Panc1 (cell line): Measurements from ENCODE around the gene HK2.

Experiments used
- POLR2AphosphoS5 ChIP-seq: IDR thresholded peaks from 2 replicates; pipeline ENCODE4 v1.6.1; 2012; ENCODE audit warnings: mild to moderate bottlenecking, low read depth, low read length, moderate library complexity
- TF ChIP-seq, protein P1 (sequence below): fragments of 450-650 bp; IDR thresholded peaks from 2 replicates; pipeline ENCODE4 v1.5.1; 2017; ENCODE audit warnings: mild to moderate bottlenecking
- TF ChIP-seq, protein P2 (sequence below), 2 experiments: IDR thresholded peaks; 2 replicates each; pipeline ENCODE4 v1.6.1; 2011 to 2012; ENCODE audit warnings: low read depth in 2 of 2, control low read depth in 1 of 2, low read length in 1 of 2, mild to moderate bottlenecking in 1 of 2, moderate library complexity in 1 of 2; ENCODE audit not compliant: insufficient read depth in 1 of 2

DNA sequence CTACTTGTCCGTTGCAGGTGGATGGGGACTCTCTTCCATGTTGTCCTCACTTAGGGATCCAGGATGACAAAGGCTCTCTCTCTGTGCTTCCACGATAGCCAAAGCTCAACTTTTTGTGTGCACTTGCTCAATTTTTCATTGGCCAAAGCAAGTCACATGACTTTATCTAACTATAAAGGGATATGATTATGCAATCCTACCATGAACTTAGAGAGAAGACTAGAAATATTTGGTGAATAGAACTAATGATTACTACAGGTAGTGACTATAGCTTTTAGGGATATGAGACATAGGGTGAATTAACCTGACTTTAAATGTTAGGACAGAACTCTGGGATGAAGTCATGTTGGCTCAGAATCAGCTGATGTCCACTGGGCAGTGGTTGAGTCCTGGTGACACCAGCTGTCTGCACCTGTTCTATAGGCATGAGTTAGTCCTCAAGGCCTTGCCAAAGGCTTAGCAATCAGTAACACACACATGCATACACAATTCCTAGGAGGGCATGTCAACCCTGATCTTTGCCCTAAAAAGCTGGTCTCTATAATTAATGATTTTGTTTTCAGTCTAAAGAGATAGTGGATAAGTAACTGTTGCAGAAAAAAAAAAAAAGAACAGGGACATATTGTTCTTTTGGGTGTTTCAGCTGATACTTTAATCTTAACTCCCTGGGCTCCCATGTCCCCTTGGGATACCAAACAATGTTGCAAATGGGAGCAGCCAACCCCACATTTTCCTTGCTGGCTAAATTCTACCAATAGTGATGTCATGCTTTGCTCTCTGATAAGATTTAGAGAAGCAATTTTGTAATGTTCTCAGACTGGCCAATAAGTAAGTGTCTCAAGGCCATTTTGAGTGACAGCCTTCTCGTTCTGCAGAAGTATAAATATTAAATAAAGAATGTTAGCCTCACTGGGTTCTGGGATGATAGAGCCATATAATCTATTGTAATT lies 12.5 kb upstream of the HK2 start:
- no peak for TF ChIP-seq POLR2AphosphoS5
- TF ChIP-seq, protein P1, sequence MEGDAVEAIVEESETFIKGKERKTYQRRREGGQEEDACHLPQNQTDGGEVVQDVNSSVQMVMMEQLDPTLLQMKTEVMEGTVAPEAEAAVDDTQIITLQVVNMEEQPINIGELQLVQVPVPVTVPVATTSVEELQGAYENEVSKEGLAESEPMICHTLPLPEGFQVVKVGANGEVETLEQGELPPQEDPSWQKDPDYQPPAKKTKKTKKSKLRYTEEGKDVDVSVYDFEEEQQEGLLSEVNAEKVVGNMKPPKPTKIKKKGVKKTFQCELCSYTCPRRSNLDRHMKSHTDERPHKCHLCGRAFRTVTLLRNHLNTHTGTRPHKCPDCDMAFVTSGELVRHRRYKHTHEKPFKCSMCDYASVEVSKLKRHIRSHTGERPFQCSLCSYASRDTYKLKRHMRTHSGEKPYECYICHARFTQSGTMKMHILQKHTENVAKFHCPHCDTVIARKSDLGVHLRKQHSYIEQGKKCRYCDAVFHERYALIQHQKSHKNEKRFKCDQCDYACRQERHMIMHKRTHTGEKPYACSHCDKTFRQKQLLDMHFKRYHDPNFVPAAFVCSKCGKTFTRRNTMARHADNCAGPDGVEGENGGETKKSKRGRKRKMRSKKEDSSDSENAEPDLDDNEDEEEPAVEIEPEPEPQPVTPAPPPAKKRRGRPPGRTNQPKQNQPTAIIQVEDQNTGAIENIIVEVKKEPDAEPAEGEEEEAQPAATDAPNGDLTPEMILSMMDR, result no peak
- TF ChIP-seq, protein P2, sequence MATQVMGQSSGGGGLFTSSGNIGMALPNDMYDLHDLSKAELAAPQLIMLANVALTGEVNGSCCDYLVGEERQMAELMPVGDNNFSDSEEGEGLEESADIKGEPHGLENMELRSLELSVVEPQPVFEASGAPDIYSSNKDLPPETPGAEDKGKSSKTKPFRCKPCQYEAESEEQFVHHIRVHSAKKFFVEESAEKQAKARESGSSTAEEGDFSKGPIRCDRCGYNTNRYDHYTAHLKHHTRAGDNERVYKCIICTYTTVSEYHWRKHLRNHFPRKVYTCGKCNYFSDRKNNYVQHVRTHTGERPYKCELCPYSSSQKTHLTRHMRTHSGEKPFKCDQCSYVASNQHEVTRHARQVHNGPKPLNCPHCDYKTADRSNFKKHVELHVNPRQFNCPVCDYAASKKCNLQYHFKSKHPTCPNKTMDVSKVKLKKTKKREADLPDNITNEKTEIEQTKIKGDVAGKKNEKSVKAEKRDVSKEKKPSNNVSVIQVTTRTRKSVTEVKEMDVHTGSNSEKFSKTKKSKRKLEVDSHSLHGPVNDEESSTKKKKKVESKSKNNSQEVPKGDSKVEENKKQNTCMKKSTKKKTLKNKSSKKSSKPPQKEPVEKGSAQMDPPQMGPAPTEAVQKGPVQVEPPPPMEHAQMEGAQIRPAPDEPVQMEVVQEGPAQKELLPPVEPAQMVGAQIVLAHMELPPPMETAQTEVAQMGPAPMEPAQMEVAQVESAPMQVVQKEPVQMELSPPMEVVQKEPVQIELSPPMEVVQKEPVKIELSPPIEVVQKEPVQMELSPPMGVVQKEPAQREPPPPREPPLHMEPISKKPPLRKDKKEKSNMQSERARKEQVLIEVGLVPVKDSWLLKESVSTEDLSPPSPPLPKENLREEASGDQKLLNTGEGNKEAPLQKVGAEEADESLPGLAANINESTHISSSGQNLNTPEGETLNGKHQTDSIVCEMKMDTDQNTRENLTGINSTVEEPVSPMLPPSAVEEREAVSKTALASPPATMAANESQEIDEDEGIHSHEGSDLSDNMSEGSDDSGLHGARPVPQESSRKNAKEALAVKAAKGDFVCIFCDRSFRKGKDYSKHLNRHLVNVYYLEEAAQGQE (IDR thresholded peaks at IDR 0.05; ENCODE audit: insufficient read depth in 1 of 2, low read depth in 2 of 2, low read length in 1 of 2), result no peak
